ENCODE data around the gene CAVIN1.
"Not testable (repeated sequence)": the region's sequence is repeated elsewhere in the genome, so short reads cannot be mapped to it uniquely, and the experiment has no call there.

The CAVIN1 gene

DNA sequence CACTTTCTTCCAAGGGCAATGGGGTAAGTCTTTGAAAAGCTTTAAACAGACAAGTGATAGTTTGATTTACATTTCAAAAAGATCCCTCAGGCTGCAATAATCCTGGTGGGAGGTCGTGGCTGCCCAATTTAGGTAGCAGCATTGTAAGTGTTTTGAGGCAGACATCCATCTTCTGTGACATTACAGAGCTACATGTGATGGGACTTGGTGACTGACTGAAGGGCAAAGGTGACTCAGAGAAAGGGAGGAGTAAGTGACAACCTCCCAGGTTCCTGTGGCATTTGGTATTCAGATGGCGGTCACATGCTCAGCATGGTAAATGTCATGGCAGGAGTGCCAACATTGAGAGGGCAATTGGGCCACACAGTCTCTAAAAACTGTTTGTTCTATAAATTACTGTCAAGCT, 61.3 kb downstream of the CAVIN1 start:
- H3K4me3 ChIP-seq (ENCODE audit: low read depth, low read length), result no peak overlapping the region
- no peak for DNase-seq (ENCODE audit: low read depth)
- TF ChIP-seq, protein P1, sequence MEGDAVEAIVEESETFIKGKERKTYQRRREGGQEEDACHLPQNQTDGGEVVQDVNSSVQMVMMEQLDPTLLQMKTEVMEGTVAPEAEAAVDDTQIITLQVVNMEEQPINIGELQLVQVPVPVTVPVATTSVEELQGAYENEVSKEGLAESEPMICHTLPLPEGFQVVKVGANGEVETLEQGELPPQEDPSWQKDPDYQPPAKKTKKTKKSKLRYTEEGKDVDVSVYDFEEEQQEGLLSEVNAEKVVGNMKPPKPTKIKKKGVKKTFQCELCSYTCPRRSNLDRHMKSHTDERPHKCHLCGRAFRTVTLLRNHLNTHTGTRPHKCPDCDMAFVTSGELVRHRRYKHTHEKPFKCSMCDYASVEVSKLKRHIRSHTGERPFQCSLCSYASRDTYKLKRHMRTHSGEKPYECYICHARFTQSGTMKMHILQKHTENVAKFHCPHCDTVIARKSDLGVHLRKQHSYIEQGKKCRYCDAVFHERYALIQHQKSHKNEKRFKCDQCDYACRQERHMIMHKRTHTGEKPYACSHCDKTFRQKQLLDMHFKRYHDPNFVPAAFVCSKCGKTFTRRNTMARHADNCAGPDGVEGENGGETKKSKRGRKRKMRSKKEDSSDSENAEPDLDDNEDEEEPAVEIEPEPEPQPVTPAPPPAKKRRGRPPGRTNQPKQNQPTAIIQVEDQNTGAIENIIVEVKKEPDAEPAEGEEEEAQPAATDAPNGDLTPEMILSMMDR (IDR thresholded peaks at IDR 0.05; ENCODE audit: insufficient read depth, low read depth, low read length, missing control alignments), result no peak

DNA sequence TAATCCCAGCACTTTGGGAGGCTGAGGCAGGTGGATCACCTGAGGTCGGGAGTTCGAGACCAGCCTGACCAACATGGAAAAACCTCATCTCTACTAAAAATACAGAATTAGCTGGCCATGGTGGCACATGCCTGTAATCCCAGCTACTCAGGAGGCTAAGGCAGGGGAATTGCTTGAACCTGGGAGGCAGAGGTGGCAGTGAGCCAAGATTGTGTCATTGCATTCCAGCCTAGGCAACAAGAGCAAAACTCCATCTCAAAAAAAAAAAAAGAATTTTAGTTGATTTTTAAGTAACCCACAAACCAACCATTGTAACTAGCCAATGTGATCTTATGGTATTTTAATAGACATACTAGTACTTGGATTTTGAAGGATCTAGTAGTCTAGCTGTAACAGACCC, 62.7 kb downstream of the CAVIN1 start:
- DNase-seq (ENCODE audit: low read depth); H3K4me3 ChIP-seq (ENCODE audit: low read depth, low read length): not testable (repeated sequence)

DNA sequence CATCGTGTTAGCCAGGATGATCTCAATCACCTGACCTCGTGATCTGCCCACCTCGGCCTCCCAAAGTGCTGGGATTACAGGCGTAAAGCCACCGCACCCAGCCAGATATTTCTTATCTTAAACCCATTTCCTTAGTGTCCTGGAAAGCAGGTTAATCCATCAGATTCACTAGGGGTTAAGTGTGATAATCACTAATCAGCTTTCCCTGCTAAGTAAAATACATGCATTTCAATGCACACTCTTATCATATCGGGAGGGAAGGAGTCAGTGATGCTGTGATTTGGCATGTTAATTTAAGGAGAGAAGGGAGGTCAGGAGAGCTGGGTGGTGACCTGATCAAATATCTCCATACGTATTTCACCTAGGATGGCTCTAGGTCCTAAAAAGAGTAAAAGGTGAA, 63.9 kb downstream of the CAVIN1 start:
- no peak for DNase-seq (ENCODE audit: low read depth)
- TF ChIP-seq, protein P1 (IDR thresholded peaks at IDR 0.05; ENCODE audit: insufficient read depth, low read depth, low read length, missing control alignments), result no peak
- no peak overlapping the region for H3K4me3 ChIP-seq (ENCODE audit: low read depth, low read length)

DNA sequence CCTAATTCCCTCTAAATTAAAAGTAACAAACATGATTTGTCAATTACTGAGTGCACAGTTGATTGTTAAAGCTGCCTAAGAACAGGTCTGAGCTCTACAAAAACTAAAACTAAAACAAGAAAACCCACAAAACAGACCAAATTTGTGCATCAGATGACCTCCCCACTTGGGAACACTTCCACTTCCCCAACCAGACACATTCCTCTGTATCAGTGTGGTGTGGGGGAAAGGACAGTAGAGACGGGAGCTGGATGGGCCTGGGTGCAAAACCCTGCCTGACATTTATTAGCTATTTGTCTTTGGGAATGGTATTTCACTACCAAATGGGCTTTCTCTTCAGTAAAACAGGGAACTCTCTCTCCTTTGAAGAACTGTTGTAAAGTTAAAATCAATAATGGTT, 64.6 kb downstream of the CAVIN1 start:
- DNase-seq (ENCODE audit: low read depth), result no peak
- TF ChIP-seq, protein P1 (IDR thresholded peaks at IDR 0.05; ENCODE audit: insufficient read depth, low read depth, low read length, missing control alignments), result no peak
- H3K4me3 ChIP-seq (ENCODE audit: low read depth, low read length), result no peak overlapping the region

DNA sequence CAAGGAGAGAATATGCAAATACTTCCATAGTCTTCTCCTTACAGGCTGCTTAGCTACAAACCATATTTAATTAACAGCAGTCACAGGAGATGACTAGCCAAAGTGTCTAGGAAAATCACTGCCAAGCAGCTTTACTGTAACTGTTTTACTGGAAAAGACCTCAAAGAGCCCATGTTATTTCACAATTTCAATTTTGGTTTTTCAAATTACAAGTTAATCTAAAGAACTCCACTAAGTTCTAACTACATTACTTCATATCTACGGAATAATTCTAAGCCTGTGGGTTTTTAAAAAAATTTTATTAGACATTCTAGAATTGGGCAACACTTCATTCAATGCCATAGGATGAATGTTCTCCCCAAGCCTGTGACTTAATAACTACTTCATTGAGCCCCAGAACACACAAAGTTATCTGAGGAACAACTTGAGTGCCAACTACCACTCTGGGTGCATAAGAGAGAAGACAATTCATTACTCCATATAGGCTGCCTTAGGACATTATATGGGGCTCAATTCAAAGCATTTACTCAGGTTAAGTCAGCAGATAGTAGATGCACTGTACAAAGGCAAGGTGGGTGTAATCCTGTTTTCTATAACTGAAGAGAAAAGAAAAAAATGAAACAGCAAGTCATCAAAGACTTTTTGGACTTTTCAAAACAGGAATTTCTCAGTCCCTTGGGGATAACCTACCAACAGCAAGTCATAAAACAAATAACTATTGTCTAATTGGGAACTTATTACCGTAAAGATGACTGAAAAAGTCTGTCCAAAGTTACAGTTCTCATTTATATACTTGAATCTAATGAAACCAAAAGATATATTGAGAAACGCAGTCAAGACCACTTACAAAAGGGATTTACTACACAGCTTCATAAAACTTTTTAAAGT, 67.9 kb downstream of the CAVIN1 start:
- TF ChIP-seq, protein P1 (IDR thresholded peaks at IDR 0.05; ENCODE audit: insufficient read depth, low read depth, low read length, missing control alignments), result no peak
- DNase-seq (ENCODE audit: low read depth), result no peak
- H3K4me3 ChIP-seq (ENCODE audit: low read depth, low read length), result peak overlapping the region; percentile 36; the same call in 1 of the 2 replicates
